ENCODE results near the gene SDF2. TPM values are rescaled to one million over a fixed set of nuclear protein-coding genes. Genes with fewer than 3 reads are reported as not detected.

Gene SDF2
- total RNA-seq, 2 experiments from 2014 or later: 49.0 to 52.9 TPM

DNA sequence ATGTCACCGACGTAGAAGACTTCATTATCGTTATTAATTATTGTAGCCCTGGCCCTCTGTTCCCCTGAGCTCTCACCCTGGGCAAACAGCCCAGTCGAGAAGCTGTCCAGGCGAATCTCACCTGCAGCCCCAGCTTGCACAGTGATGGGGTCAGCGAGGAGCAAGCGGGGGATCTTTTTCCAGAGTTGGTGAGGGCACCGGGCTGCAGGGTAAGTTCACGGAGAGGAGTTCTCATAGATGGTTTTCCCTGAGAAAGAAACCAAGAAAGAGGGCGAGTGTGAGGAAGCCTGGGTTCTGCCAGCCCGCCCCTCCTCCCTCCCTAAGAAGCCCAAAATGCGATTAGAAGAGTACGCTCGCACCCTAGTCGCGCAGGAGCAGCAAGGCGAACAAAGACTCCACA lies 63.3 kb downstream of the SDF2 start:
- H3K9me3 Mint-ChIP-seq: no peaks in the 10 kb centered on the region
- peak overlapping the region; percentile 85 for H3K4me3 Mint-ChIP-seq
- CTCF ChIA-PET: interaction anchor here (0.7 to 1.5 kb wide), 6 partner anchors 15 to 51 kb away, joined by 3 to 6 read pairs (median 4); no protein-coding TSS in a partner anchor
- DNase-seq: no peak
- H3K4me1 Mint-ChIP-seq: peaks cover 25% of the 10 kb centered on the region
- POLR2A ChIA-PET: interaction anchor here (0.7 to 3.6 kb wide), 13 partner anchors 9 to 241 kb away, joined by 3 to 61 read pairs (median 8); partner anchors contain the start of genes ALDOC, BLTP2, PIGS and POLDIP2
- H3K27ac Mint-ChIP-seq: peak overlapping the region; percentile 99
- no peaks in the 10 kb centered on the region for H3K27me3 Mint-ChIP-seq
- H3K36me3 Mint-ChIP-seq (ENCODE audit: low read depth): peaks cover 22% of the 10 kb centered on the region

Other genes starting within 250 kb of the SDF2 start
- not detected for gene SLC13A2, start 188.3 kb downstream of the SDF2 start, total RNA-seq
- not detected for gene FOXN1, start 155.6 kb downstream of the SDF2 start, total RNA-seq
- gene UNC119, start 109.3 kb downstream of the SDF2 start, total RNA-seq: 10 to 100 TPM; 46.2 to 61.1 TPM
- gene PIGS, start 90.4 kb downstream of the SDF2 start, total RNA-seq: 10 to 100 TPM; 66.3 to 66.6 TPM
- gene ALDOC, start 85.0 kb downstream of the SDF2 start, total RNA-seq: 100 to 1,000 TPM; 140 to 147 TPM
- 100 to 1,000 TPM; 125 to 127 TPM for gene SPAG5, start 62.9 kb downstream of the SDF2 start, total RNA-seq
- 10 to 100 TPM; 15.5 to 19.7 TPM for gene RSKR, start 47.7 kb downstream of the SDF2 start, total RNA-seq
- gene BLTP2, start 16.7 kb downstream of the SDF2 start, total RNA-seq: 100 to 1,000 TPM; 120 to 128 TPM
- 10 to 100 TPM; 60.7 to 65.8 TPM for gene SUPT6H, start 299 bp upstream of the SDF2 start, total RNA-seq
- 1 to 10 TPM; 6.2 to 7.4 TPM for gene PROCA1, start 50.0 kb upstream of the SDF2 start, total RNA-seq
- 1 to 10 TPM; 6.5 to 7.4 TPM for gene RAB34, start 56.0 kb upstream of the SDF2 start, total RNA-seq
- gene RPL23A, start 58.1 kb upstream of the SDF2 start, total RNA-seq: 1,000 to 10,000 TPM; 1,962 to 2,028 TPM
- gene TLCD1, start 64.3 kb upstream of the SDF2 start, total RNA-seq: 1 to 10 TPM; 1.4 to 2.3 TPM
- gene NEK8, start 66.9 kb upstream of the SDF2 start, total RNA-seq: 1 to 10 TPM; 2.5 to 3.5 TPM
- 10 to 100 TPM; 55.3 to 57.2 TPM for gene TRAF4, start 82.1 kb upstream of the SDF2 start, total RNA-seq
- gene FAM222B, start 180.9 kb upstream of the SDF2 start, total RNA-seq: 10 to 100 TPM; 15.5 to 17.1 TPM
- gene ERAL1, start 193.1 kb upstream of the SDF2 start, total RNA-seq: 10 to 100 TPM; 34.6 to 35.2 TPM
- 100 to 1,000 TPM; 193 to 200 TPM for gene FLOT2, start 235.8 kb upstream of the SDF2 start, total RNA-seq
- gene DHRS13, start 241.2 kb upstream of the SDF2 start, total RNA-seq: 10 to 100 TPM; 25.2 to 25.7 TPM

Measured in activated CD4-positive, alpha-beta memory T cell treated with anti-CD3 and anti-CD28 coated beads, Interleukin-2, amount 10 ng/mL, durations not matched to agents 7 days and 5 days (primary cell).